ENCODE results near the gene AOX1. TPM values are rescaled to one million over a fixed set of nuclear protein-coding genes. Genes with fewer than 3 reads are reported as not detected.
"Not testable (repeated sequence)": the region's sequence is repeated elsewhere in the genome, so short reads cannot be mapped to it uniquely, and the experiment has no call there.

The AOX1 gene
- polyA plus RNA-seq, 4 donors: 0.45 to 27.3 (median 1.8) TPM

DNA sequence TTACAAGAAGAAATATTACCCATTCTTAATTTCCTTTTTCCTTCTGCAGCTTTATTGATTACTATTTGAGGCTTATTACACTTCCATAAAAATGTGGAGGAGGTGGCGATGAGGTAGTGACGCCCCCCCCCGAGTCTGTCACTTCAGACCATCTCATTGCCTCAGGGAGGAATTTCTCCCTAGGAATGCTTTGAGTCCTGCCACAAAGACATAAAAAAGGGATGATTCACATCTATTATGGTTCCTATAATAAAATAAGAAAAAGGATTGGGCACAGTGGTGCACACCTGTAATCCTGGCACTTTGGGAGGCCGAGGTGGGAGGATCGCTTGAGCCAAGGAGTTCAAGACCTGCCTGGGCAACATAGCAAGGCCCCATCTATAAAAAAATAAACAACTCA, 93.7 kb downstream of the AOX1 start:
- H3K9me3 ChIP-seq (ENCODE audit: control insufficient read depth in 2 of 2, insufficient read depth in 1 of 2, low read depth in 1 of 2, low read length in 1 of 2): no peaks in the 10 kb centered on the region
- H3K36me3 ChIP-seq (ENCODE audit: control insufficient read depth in 3 of 3, insufficient read depth in 2 of 3, low read depth in 1 of 3, low read length in 3 of 3): no peaks in the 10 kb centered on the region
- FAIRE-seq (no peak), DNase-seq (no peak)
- H3K27ac ChIP-seq (ENCODE audit: low read depth in 1 of 3, low read length in 2 of 3): no peak overlapping the region
- 91 to 95% (median 95%) methylated on average over 5 of the region's 5 CpGs for WGBS, 3 donors
- no peak overlapping the region for H3K4me3 ChIP-seq (ENCODE audit: low read depth in 1 of 3, low read length in 3 of 3)
- no peaks in the 10 kb centered on the region for H3K27me3 ChIP-seq (ENCODE audit: control insufficient read depth in 3 of 3, insufficient read depth in 3 of 3, low read length in 3 of 3)
- no peaks in the 10 kb centered on the region for H3K4me1 ChIP-seq (ENCODE audit: control insufficient read depth in 3 of 3, insufficient read depth in 2 of 3, low read depth in 1 of 3, low read length in 2 of 3)

DNA sequence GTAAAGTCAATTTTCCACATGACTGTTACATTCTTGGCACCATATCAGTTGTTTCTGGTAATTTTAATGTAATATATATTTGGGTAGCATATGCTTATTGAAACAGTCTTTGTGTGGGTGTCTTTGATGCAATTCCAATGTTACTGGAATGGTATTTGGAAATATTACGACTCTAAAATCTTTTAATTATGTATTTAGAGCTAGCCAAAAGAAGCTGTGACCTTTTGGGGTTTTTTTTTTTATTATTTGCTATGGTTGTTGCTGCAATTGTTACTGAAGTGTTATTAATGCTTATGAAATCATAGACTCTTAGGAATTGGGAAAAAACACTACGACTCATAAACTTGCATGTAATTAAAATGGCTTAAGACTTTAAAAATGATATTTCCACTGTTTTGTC, 95.9 kb downstream of the AOX1 start:
- H3K27me3 ChIP-seq (ENCODE audit: control insufficient read depth in 3 of 3, insufficient read depth in 3 of 3, low read length in 3 of 3): no peaks in the 10 kb centered on the region
- no peaks in the 10 kb centered on the region for H3K9me3 ChIP-seq (ENCODE audit: control insufficient read depth in 2 of 2, insufficient read depth in 1 of 2, low read depth in 1 of 2, low read length in 1 of 2)
- no peak overlapping the region for H3K4me3 ChIP-seq (ENCODE audit: low read depth in 1 of 3, low read length in 3 of 3)
- DNase-seq: no peak
- no peak for FAIRE-seq
- WGBS, 3 donors: 66 to 84% (median 78%) methylated on average over 2 of the region's 2 CpGs
- H3K27ac ChIP-seq (ENCODE audit: low read depth in 1 of 3, low read length in 2 of 3): no peak overlapping the region
- no peaks in the 10 kb centered on the region for H3K4me1 ChIP-seq (ENCODE audit: control insufficient read depth in 3 of 3, insufficient read depth in 2 of 3, low read depth in 1 of 3, low read length in 2 of 3)
- no peaks in the 10 kb centered on the region for H3K36me3 ChIP-seq (ENCODE audit: control insufficient read depth in 3 of 3, insufficient read depth in 2 of 3, low read depth in 1 of 3, low read length in 3 of 3)

DNA sequence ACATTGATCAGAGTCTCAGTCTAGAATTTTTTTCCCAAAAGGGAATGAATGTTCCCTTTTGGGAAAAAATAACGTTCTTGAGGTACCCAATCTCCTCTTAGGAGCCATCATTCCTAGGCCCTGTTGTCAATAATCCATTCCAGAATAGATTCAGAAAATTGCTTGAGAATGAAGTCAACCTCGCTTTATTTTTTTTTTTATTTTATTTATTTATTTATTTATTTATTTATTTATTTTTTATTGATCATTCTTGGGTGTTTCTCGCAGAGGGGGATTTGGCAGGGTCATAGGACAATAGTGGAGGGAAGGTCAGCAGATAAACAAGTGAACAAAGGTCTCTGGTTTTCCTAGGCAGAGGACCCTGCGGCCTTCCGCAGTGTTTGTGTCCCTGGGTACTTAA, 96.6 kb downstream of the AOX1 start:
- H3K36me3 ChIP-seq (ENCODE audit: control insufficient read depth in 3 of 3, insufficient read depth in 2 of 3, low read depth in 1 of 3, low read length in 3 of 3); H3K27ac ChIP-seq (ENCODE audit: low read depth in 1 of 3, low read length in 2 of 3); H3K4me3 ChIP-seq (ENCODE audit: low read depth in 1 of 3, low read length in 3 of 3); H3K4me1 ChIP-seq (ENCODE audit: control insufficient read depth in 3 of 3, insufficient read depth in 2 of 3, low read depth in 1 of 3, low read length in 2 of 3); H3K27me3 ChIP-seq (ENCODE audit: control insufficient read depth in 3 of 3, insufficient read depth in 3 of 3, low read length in 3 of 3); DNase-seq; FAIRE-seq; H3K9me3 ChIP-seq (ENCODE audit: control insufficient read depth in 2 of 2, insufficient read depth in 1 of 2, low read depth in 1 of 2, low read length in 1 of 2): not testable (repeated sequence)
- WGBS, 3 donors: 78 to 95% (median 85%) methylated on average over 2 to 3 of the region's 5 CpGs

DNA sequence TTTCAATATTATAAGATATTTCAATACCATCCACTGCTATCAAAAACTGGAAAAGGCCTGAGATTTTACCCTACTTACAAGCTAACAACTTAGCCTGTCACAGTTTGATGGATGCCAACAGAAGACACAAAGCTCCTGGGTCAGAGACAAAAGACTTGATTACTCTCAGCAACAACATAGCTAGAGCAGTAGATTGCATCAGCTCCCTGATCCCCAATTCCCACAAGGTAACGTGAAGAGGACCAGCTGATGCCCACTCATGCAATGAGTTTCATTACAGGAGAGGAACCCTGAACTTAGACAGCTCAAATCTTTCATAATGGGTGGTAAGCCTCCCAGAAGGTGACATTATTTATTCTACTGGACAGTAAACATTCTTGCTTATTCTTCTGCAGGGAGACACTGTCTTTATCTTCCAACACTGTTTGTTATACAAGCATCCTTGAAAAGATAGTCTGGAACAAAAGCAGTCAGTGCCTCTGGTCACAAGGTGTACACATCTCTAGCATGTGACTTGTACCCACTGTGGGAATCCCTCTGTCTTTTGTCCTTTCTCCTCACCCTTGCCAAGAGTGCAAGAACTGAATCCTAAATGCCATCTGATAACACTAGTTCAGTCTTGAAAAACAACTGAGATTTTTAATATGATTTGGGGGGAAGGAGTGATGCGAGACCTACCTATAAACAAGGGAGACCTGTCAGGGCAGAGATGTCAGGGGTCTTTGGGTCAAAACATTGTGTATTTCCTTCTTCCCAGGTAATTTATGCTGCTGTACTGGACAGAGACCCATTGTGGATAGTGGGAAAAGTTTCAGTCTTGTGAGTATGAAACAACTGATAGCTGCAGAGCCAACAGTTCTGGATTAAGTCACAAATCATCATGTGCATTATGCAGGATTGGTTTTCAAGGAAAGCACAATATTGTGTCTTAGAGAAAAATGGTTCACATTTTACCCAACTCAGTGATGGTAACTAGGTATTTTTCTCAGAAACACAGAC, 102.4 kb downstream of the AOX1 start:
- no peaks in the 10 kb centered on the region for H3K36me3 ChIP-seq (ENCODE audit: control insufficient read depth in 3 of 3, insufficient read depth in 2 of 3, low read depth in 1 of 3, low read length in 3 of 3)
- no peak overlapping the region for H3K27ac ChIP-seq (ENCODE audit: low read depth in 1 of 3, low read length in 2 of 3)
- DNase-seq (no peak), FAIRE-seq (no peak)
- no peaks in the 10 kb centered on the region for H3K9me3 ChIP-seq (ENCODE audit: control insufficient read depth in 2 of 2, insufficient read depth in 1 of 2, low read depth in 1 of 2, low read length in 1 of 2)
- 70 to 81% (median 74%) methylated on average over 2 of the region's 2 CpGs for WGBS, 3 donors
- H3K27me3 ChIP-seq (ENCODE audit: control insufficient read depth in 3 of 3, insufficient read depth in 3 of 3, low read length in 3 of 3): no peaks in the 10 kb centered on the region
- no peak overlapping the region for H3K4me3 ChIP-seq (ENCODE audit: low read depth in 1 of 3, low read length in 3 of 3)
- no peaks in the 10 kb centered on the region for H3K4me1 ChIP-seq (ENCODE audit: control insufficient read depth in 3 of 3, insufficient read depth in 2 of 3, low read depth in 1 of 3, low read length in 2 of 3)

DNA sequence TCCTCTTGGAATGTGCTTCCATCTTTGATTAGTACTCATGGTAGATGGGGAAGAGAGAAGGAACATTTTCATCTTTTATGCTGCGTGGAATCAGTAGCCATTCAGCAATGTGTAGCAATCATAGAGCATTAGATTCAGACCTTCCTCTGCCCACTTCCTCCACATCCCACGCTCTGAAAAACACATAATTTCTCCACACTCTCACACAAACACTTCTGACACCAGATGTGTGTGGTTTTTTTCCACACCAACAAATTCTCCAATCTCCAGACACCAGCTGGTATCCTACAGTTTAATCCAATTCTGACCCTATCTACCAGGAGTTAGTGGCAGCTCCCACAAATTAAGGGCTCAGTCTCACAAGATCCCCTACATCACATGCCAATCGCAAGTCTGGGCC, 103.3 kb downstream of the AOX1 start:
- Histone ChIP-seq H3K9me3 (ENCODE audit: control insufficient read depth in 2 of 2, insufficient read depth in 1 of 2, low read depth in 1 of 2, low read length in 1 of 2) (no peaks in the 10 kb centered on the region), H3K27me3 (ENCODE audit: control insufficient read depth in 3 of 3, insufficient read depth in 3 of 3, low read length in 3 of 3) (no peaks in the 10 kb centered on the region), H3K27ac (ENCODE audit: low read depth in 1 of 3, low read length in 2 of 3) (no peak overlapping the region), H3K36me3 (ENCODE audit: control insufficient read depth in 3 of 3, insufficient read depth in 2 of 3, low read depth in 1 of 3, low read length in 3 of 3) (no peaks in the 10 kb centered on the region), H3K4me3 (ENCODE audit: low read depth in 1 of 3, low read length in 3 of 3) (no peak overlapping the region), H3K4me1 (ENCODE audit: control insufficient read depth in 3 of 3, insufficient read depth in 2 of 3, low read depth in 1 of 3, low read length in 2 of 3) (no peaks in the 10 kb centered on the region)
- WGBS, 3 donors: 77 to 86% (median 78%) methylated on average over 3 of the region's 3 CpGs
- FAIRE-seq (no peak), DNase-seq (no peak)

DNA sequence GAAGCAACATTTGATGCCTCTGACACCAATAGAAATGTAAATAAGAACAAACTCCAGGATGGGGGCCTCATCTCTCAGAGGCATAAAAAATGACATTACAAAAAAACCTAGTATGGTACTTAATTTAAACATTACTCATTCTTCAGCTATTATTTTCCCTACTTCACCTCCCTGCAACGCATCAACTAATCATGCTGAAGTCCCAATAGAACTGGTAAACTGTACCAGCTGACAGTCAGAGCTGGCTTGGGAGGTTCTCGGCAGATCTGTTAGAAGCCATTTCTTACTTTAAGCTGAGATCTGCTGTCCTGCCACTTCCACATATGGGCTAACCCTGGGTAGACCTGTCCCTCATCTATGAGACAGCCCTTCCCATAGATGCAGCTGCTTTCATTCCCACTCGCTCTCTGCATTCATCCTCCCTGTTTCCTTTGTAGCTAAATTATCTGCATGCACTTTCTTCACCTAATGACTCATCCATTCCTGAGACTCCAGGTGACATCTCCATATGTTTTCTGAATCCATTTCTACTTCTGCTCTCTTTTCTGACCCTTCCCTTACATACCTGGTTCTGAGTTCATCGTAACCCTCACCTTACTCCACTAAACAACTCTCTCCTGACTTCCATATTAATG, 108.1 kb downstream of the AOX1 start:
- H3K4me3 ChIP-seq (ENCODE audit: low read depth in 1 of 3, low read length in 3 of 3): no peak overlapping the region
- H3K4me1 ChIP-seq (ENCODE audit: control insufficient read depth in 3 of 3, insufficient read depth in 2 of 3, low read depth in 1 of 3, low read length in 2 of 3): no peaks in the 10 kb centered on the region
- H3K9me3 ChIP-seq (ENCODE audit: control insufficient read depth in 2 of 2, insufficient read depth in 1 of 2, low read depth in 1 of 2, low read length in 1 of 2): no peaks in the 10 kb centered on the region
- no peak for DNase-seq
- no peak for FAIRE-seq
- WGBS, 3 donors: 88 to 97% (median 89%) methylated on average over 4 of the region's 4 CpGs
- H3K27ac ChIP-seq (ENCODE audit: low read depth in 1 of 3, low read length in 2 of 3): no peak overlapping the region
- H3K36me3 ChIP-seq (ENCODE audit: control insufficient read depth in 3 of 3, insufficient read depth in 2 of 3, low read depth in 1 of 3, low read length in 3 of 3): no peaks in the 10 kb centered on the region
- H3K27me3 ChIP-seq (ENCODE audit: control insufficient read depth in 3 of 3, insufficient read depth in 3 of 3, low read length in 3 of 3): no peaks in the 10 kb centered on the region

DNA sequence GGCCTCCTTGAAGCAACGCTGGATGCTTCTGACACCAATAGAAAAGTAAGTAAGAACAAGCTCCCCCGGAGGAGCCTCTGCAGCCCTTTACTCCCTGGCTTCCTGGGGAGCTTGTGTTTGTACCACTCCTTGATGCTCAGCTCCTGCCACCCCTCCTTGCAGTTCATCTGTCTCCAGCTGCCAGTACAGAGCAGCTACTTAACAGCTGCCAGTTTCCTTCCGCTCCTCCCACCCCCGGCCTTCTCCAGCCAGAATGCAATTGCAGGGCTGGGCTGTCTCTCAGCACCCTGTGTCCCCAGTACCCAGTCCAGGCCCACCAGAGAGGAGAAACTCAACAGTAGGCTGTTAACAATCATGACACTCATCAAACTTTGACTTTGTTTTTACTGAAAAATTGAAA, 109.4 kb downstream of the AOX1 start:
- H3K4me3 ChIP-seq (ENCODE audit: low read depth in 1 of 3, low read length in 3 of 3): no peak overlapping the region
- WGBS, 3 donors: 48 to 65% (median 61%) methylated on average over 4 of the region's 4 CpGs
- H3K9me3 ChIP-seq (ENCODE audit: control insufficient read depth in 2 of 2, insufficient read depth in 1 of 2, low read depth in 1 of 2, low read length in 1 of 2): no peaks in the 10 kb centered on the region
- no peaks in the 10 kb centered on the region for H3K36me3 ChIP-seq (ENCODE audit: control insufficient read depth in 3 of 3, insufficient read depth in 2 of 3, low read depth in 1 of 3, low read length in 3 of 3)
- H3K27ac ChIP-seq (ENCODE audit: low read depth in 1 of 3, low read length in 2 of 3): no peak overlapping the region
- H3K4me1 ChIP-seq (ENCODE audit: control insufficient read depth in 3 of 3, insufficient read depth in 2 of 3, low read depth in 1 of 3, low read length in 2 of 3): no peaks in the 10 kb centered on the region
- FAIRE-seq (no peak), DNase-seq (no peak)
- no peaks in the 10 kb centered on the region for H3K27me3 ChIP-seq (ENCODE audit: control insufficient read depth in 3 of 3, insufficient read depth in 3 of 3, low read length in 3 of 3)

DNA sequence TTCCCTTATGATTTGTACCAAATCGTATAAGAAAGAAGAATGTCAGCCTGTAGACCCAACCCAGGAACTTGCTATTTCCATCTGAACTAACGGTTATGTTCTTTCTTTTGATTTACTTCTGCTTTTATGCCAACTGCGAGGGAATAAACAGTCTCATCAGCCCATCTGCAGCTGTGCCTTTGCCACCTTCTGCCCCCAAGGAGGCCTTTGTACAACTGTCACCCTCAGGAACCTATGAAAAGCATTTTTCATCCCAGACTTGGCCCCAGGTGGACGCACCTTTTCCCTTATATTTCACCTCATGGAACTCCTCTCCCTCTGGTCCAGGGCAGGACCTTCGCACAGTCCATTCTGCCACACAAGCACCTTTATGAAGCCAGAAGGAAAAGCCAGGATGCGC, 109.8 kb downstream of the AOX1 start:
- Histone ChIP-seq H3K27ac (ENCODE audit: low read depth in 1 of 3, low read length in 2 of 3) (no peak overlapping the region), H3K27me3 (ENCODE audit: control insufficient read depth in 3 of 3, insufficient read depth in 3 of 3, low read length in 3 of 3) (no peaks in the 10 kb centered on the region), H3K4me1 (ENCODE audit: control insufficient read depth in 3 of 3, insufficient read depth in 2 of 3, low read depth in 1 of 3, low read length in 2 of 3) (no peaks in the 10 kb centered on the region), H3K36me3 (ENCODE audit: control insufficient read depth in 3 of 3, insufficient read depth in 2 of 3, low read depth in 1 of 3, low read length in 3 of 3) (no peaks in the 10 kb centered on the region), H3K9me3 (ENCODE audit: control insufficient read depth in 2 of 2, insufficient read depth in 1 of 2, low read depth in 1 of 2, low read length in 1 of 2) (no peaks in the 10 kb centered on the region), H3K4me3 (ENCODE audit: low read depth in 1 of 3, low read length in 3 of 3) (no peak overlapping the region)
- DNase-seq (no peak), FAIRE-seq (no peak)
- WGBS, 3 donors: 78 to 90% (median 81%) methylated on average over 6 of the region's 6 CpGs

Data from small intestine (tissue), 7 donors.